Hepatocyte (in vitro differentiated cells): ENCODE measurements around the gene CD72.
"Not testable (repeated sequence)": the region's sequence is repeated elsewhere in the genome, so short reads cannot be mapped to it uniquely, and the experiment has no call there.

ENCODE experiments used
- EZH2phosphoT487 ChIP-seq: fragments of 200-600 bp; sonication (generic); IDR thresholded peaks from one replicate; pipeline ENCODE4 v1.6.1; 2018; ENCODE audit warnings: antibody characterized with exemption, mild to moderate bottlenecking, low read depth, moderate library complexity; ENCODE audit not compliant: unreplicated experiment, severe bottlenecking
- TF ChIP-seq, protein P1 (sequence below): fragments of 200-600 bp; sonication (generic); IDR thresholded peaks from 2 replicates; pipeline ENCODE4 v1.5.1; 2016; ENCODE audit warnings: antibody characterized with exemption, mild to moderate bottlenecking; ENCODE audit not compliant: poor library complexity

DNA sequence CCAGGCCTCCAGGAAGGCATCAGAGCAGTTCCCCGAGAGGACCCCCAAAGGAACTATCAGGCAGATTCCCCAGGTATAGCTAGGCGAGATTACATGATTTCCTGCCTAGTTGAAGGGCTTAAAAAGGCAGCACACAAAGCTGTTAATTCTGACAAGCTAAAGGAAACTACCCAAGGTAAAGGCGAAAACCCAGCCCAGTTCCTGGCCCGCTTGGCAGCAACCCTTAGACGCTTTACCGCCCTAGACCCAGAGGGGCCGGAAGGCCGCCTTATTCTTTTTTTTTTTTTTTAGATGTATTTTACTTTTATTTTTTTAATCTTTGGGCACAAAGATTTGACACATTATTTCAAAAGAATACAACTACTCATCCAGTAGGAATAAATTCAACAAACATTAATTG, 20.5 kb upstream of the CD72 start:
- not testable (repeated sequence) for TF ChIP-seq EZH2phosphoT487
- TF ChIP-seq, protein P1, sequence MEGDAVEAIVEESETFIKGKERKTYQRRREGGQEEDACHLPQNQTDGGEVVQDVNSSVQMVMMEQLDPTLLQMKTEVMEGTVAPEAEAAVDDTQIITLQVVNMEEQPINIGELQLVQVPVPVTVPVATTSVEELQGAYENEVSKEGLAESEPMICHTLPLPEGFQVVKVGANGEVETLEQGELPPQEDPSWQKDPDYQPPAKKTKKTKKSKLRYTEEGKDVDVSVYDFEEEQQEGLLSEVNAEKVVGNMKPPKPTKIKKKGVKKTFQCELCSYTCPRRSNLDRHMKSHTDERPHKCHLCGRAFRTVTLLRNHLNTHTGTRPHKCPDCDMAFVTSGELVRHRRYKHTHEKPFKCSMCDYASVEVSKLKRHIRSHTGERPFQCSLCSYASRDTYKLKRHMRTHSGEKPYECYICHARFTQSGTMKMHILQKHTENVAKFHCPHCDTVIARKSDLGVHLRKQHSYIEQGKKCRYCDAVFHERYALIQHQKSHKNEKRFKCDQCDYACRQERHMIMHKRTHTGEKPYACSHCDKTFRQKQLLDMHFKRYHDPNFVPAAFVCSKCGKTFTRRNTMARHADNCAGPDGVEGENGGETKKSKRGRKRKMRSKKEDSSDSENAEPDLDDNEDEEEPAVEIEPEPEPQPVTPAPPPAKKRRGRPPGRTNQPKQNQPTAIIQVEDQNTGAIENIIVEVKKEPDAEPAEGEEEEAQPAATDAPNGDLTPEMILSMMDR, result not testable (repeated sequence)
